Measurements from ENCODE around the gene TNFRSF21. TPM values are rescaled to one million over a fixed set of nuclear protein-coding genes. Genes with fewer than 3 reads are reported as not detected.

The TNFRSF21 gene
- total and polyA plus RNA-seq, 10 of the 15 experiments (the other 5 are each of a cell fraction or from before 2014, with no cell fraction given) = 0.09 to 1.0 (median 0.27) TPM

- no peak for TF ChIP-seq PAX8 (IDR thresholded peaks at IDR 0.05)
- peak; percentile 97 for TF ChIP-seq DPF2 (IDR thresholded peaks at IDR 0.05)
- TF ChIP-seq HDGF (IDR thresholded peaks at IDR 0.05) = no peak
- no peak for TF ChIP-seq STAT1 (conservative IDR thresholded peaks at IDR 0.05)
- no peak for TF ChIP-seq EGR1 (IDR thresholded peaks at IDR 0.05; ENCODE audit: borderline replicate concordance in 1 of 2, low read depth in 2 of 2, low read length in 2 of 2)
- TF ChIP-seq TBL1XR1 (IDR thresholded peaks at IDR 0.05; ENCODE audit: low read depth, low read length) = no peak
- TF ChIP-seq NFXL1 (IDR thresholded peaks at IDR 0.05; ENCODE audit: borderline replicate concordance) = no peak
- TF ChIP-seq SMAD5 (IDR thresholded peaks at IDR 0.05; ENCODE audit: low read depth) = no peak
- peak; percentile 40 for TF ChIP-seq KLF5 (IDR thresholded peaks at IDR 0.05; ENCODE audit: partially characterized antibody)
- TF ChIP-seq RBBP5 (conservative IDR thresholded peaks at IDR 0.05) = no peak
- TF ChIP-seq MTA3 (IDR thresholded peaks at IDR 0.05; ENCODE audit: borderline replicate concordance, low read length) = peak; percentile 76; the same call in 1 of the 2 replicates
- TF ChIP-seq POLR2A (IDR thresholded peaks at IDR 0.05; ENCODE audit: low read depth, low read length) = no peak
- peak; percentile 60; the same call in 1 of the 2 replicates for TF ChIP-seq PAX5 (IDR thresholded peaks at IDR 0.05; ENCODE audit: borderline replicate concordance, low read depth, low read length)
- TF ChIP-seq BCL11A (IDR thresholded peaks at IDR 0.05; ENCODE audit: low read depth, low read length) = peak; percentile 80
- TF ChIP-seq MYB (IDR thresholded peaks at IDR 0.05; ENCODE audit: borderline replicate concordance, low read depth, low read length) = no peak
- TF ChIP-seq ATF7 (IDR thresholded peaks at IDR 0.05; ENCODE audit: low read depth) = peak; percentile 90
- TF ChIP-seq CREB1 (IDR thresholded peaks at IDR 0.05; ENCODE audit: low read depth) = peak; percentile 67
- TF ChIP-seq ZNF384 (IDR thresholded peaks at IDR 0.05; ENCODE audit: borderline replicate concordance, low read depth, low read length) = no peak
- TF ChIP-seq, protein P1, sequence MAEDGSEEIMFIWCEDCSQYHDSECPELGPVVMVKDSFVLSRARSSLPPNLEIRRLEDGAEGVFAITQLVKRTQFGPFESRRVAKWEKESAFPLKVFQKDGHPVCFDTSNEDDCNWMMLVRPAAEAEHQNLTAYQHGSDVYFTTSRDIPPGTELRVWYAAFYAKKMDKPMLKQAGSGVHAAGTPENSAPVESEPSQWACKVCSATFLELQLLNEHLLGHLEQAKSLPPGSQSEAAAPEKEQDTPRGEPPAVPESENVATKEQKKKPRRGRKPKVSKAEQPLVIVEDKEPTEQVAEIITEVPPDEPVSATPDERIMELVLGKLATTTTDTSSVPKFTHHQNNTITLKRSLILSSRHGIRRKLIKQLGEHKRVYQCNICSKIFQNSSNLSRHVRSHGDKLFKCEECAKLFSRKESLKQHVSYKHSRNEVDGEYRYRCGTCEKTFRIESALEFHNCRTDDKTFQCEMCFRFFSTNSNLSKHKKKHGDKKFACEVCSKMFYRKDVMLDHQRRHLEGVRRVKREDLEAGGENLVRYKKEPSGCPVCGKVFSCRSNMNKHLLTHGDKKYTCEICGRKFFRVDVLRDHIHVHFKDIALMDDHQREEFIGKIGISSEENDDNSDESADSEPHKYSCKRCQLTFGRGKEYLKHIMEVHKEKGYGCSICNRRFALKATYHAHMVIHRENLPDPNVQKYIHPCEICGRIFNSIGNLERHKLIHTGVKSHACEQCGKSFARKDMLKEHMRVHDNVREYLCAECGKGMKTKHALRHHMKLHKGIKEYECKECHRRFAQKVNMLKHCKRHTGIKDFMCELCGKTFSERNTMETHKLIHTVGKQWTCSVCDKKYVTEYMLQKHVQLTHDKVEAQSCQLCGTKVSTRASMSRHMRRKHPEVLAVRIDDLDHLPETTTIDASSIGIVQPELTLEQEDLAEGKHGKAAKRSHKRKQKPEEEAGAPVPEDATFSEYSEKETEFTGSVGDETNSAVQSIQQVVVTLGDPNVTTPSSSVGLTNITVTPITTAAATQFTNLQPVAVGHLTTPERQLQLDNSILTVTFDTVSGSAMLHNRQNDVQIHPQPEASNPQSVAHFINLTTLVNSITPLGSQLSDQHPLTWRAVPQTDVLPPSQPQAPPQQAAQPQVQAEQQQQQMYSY (CRISPR knock-in tag; IDR thresholded peaks at IDR 0.05) = no peak
- TF ChIP-seq MYC (IDR thresholded peaks at IDR 0.05; ENCODE audit: insufficient read depth, insufficient read length, insufficient replicate concordance, low read length, severe bottlenecking) = no peak
- peak; percentile 39; the same call in 1 of the 2 replicates for TF ChIP-seq FOXM1 (IDR thresholded peaks at IDR 0.05; ENCODE audit: low read depth, low read length)
- TF ChIP-seq POU2F2 (IDR thresholded peaks at IDR 0.05; ENCODE audit: borderline replicate concordance, low read depth, low read length) = peak; percentile 35; the same call in 1 of the 3 replicates
- no peak for TF ChIP-seq SMAD1 (IDR thresholded peaks at IDR 0.05; ENCODE audit: low read depth, partially characterized antibody)
- peak in 1 of 2 experiments; percentile 85; a peak in 2 of 4 replicates for TF ChIP-seq EP300 (IDR thresholded peaks at IDR 0.05; ENCODE audit: borderline replicate concordance in 1 of 2, control insufficient read depth in 1 of 2, low read depth in 2 of 2, low read length in 2 of 2)
- TF ChIP-seq, protein P2, sequence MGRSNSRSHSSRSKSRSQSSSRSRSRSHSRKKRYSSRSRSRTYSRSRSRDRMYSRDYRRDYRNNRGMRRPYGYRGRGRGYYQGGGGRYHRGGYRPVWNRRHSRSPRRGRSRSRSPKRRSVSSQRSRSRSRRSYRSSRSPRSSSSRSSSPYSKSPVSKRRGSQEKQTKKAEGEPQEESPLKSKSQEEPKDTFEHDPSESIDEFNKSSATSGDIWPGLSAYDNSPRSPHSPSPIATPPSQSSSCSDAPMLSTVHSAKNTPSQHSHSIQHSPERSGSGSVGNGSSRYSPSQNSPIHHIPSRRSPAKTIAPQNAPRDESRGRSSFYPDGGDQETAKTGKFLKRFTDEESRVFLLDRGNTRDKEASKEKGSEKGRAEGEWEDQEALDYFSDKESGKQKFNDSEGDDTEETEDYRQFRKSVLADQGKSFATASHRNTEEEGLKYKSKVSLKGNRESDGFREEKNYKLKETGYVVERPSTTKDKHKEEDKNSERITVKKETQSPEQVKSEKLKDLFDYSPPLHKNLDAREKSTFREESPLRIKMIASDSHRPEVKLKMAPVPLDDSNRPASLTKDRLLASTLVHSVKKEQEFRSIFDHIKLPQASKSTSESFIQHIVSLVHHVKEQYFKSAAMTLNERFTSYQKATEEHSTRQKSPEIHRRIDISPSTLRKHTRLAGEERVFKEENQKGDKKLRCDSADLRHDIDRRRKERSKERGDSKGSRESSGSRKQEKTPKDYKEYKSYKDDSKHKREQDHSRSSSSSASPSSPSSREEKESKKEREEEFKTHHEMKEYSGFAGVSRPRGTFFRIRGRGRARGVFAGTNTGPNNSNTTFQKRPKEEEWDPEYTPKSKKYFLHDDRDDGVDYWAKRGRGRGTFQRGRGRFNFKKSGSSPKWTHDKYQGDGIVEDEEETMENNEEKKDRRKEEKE (IDR thresholded peaks at IDR 0.05) = no peak
These were observed 67.0 kb downstream of the TNFRSF21 start (continued) for GRCh38 chr6:47242483-47243386.
